ENCODE data around the gene RHOA.

GRCh38 chr3:49386056-49386756 is 25.6 kb downstream of the RHOA start:
- TF ChIP-seq CTCF (IDR thresholded peaks at IDR 0.05) = no peak
- TF ChIP-seq POLR2A (IDR thresholded peaks at IDR 0.05) = no peak
